BJ (cell line): ENCODE measurements around the gene RAD51B. TPM values are rescaled to one million over a fixed set of nuclear protein-coding genes. Genes with fewer than 3 reads are reported as not detected.

ENCODE experiments used
- CTCF ChIA-PET: fragments of 350-600 bp; formaldehyde crosslinking; extraction: SDS; loops from one replicate; lab custom pipeline; 2021; ENCODE audit warnings: antibody characterized with exemption, inconsistent platforms; lab: Yijun Ruan, JAX
- POLR2A ChIA-PET: fragments of 300-600 bp; sonication (Branson Sonifier 250); formaldehyde crosslinking; extraction: SDS; loops from one replicate; lab custom pipeline; 2021; ENCODE audit warnings: antibody characterized with exemption; lab: Charles Lee
- DNase-seq: peaks from one replicate; pipeline ENCODE4 v3.0.0-alpha.2; 2011; ENCODE audit warnings: low read depth
- H3K27me3 ChIP-seq: 2 replicates; pipeline ENCODE4 v1.6.0; 2011; ENCODE audit warnings: low read length; ENCODE audit not compliant: control insufficient read depth, insufficient read depth
- H3K36me3 ChIP-seq: 2 replicates; pipeline ENCODE4 v1.5.1; 2011; ENCODE audit warnings: low read length; ENCODE audit not compliant: control insufficient read depth, insufficient read depth
- H3K4me3 ChIP-seq: 2 replicates; pipeline ENCODE4 v1.5.1; 2011; ENCODE audit warnings: low read depth, mild to moderate bottlenecking, control low read depth, low read length
- CTCF ChIP-seq: IDR thresholded peaks from 2 replicates; pipeline ENCODE4 v1.5.1; 2011; ENCODE audit warnings: low read depth, mild to moderate bottlenecking, control low read depth, inconsistent platforms, low read length, moderate library complexity; ENCODE audit not compliant: insufficient read depth
- polyA plus RNA-seq: library from polyadenylated mRNA; depleted of rRNA; stranded (reverse); fragments of >200 nt; gene quantifications from 2 replicates; pipeline ENCODE4 v1.2.3, GENCODE V29; 2011

RAD51B gene
- polyA plus RNA-seq, 1 experiment, result 5.6 TPM

- Histone ChIP-seq H3K36me3 (no peaks in the 10 kb centered on the region), H3K4me3 (no peak overlapping the region), H3K27me3 (no peaks in the 10 kb centered on the region)
- no peak for TF ChIP-seq CTCF
- DNase-seq, result no peak
- POLR2A ChIA-PET, result no interaction called here
- CTCF ChIA-PET, result interaction anchor here (1.0 kb wide), 1 partner anchor 11 kb away, joined by 3 read pairs; no protein-coding TSS in a partner anchor
These were observed 675.8 kb downstream of the RAD51B start for GRCh38 chr14:68495101-68496039.

- no peak for DNase-seq
- H3K4me3 ChIP-seq, result no peak overlapping the region
- H3K27me3 ChIP-seq, result no peaks in the 10 kb centered on the region
- TF ChIP-seq CTCF, result no peak
- no peaks in the 10 kb centered on the region for H3K36me3 ChIP-seq
- ChIA-PET CTCF (interaction anchor here (0.6 kb wide), 1 partner anchor 88 kb away, joined by 4 read pairs; no protein-coding TSS in a partner anchor), POLR2A (no interaction called here)
These were observed 677.4 kb downstream of the RAD51B start for GRCh38 chr14:68497011-68497410.

- DNase-seq, result no peak
- H3K27me3 ChIP-seq, result no peaks in the 10 kb centered on the region
- ChIA-PET CTCF (no interaction called here), POLR2A (no interaction called here)
- TF ChIP-seq CTCF, result no peak
- H3K36me3 ChIP-seq, result no peaks in the 10 kb centered on the region
- H3K4me3 ChIP-seq, result no peak overlapping the region
These were observed 679.9 kb downstream of the RAD51B start for GRCh38 chr14:68499451-68499850.

GRCh38 chr14:68501171-68501570 is 681.6 kb downstream of the RAD51B start:
- CTCF ChIA-PET, result interaction anchor here (0.8 to 1.1 kb wide), 2 partner anchors 15 to 127 kb away, joined by 3 read pairs; no protein-coding TSS in a partner anchor
- H3K36me3 ChIP-seq, result no peaks in the 10 kb centered on the region
- H3K4me3 ChIP-seq, result no peak overlapping the region
- H3K27me3 ChIP-seq, result no peaks in the 10 kb centered on the region
- POLR2A ChIA-PET, result no interaction called here
- no peak for DNase-seq
- no peak for TF ChIP-seq CTCF

- CTCF ChIA-PET, result interaction anchor here (0.8 kb wide), 1 partner anchor 127 kb away, joined by 3 read pairs; no protein-coding TSS in a partner anchor
- no peaks in the 10 kb centered on the region for H3K27me3 ChIP-seq
- H3K36me3 ChIP-seq, result no peaks in the 10 kb centered on the region
- no peak overlapping the region for H3K4me3 ChIP-seq
- TF ChIP-seq CTCF, result no peak
- POLR2A ChIA-PET, result no interaction called here
- DNase-seq, result no peak
These were observed 682.1 kb downstream of the RAD51B start for GRCh38 chr14:68501614-68502052.
